ENCODE results near the gene RIPOR3. TPM values are rescaled to one million over a fixed set of nuclear protein-coding genes. Genes with fewer than 3 reads are reported as not detected.

The RIPOR3 gene
- polyA plus RNA-seq, 1 of the 3 experiments (the other 2 are of a cell fraction): 1.2 TPM

- H3K36me3 ChIP-seq (replicated peaks in 1 of 2; ENCODE audit: control insufficient read depth in 1 of 2, insufficient read depth in 2 of 2, low read length in 1 of 2): peaks cover 33 to 83% of the 10 kb centered on the region in 2 experiments
- CTCF ChIA-PET: interaction anchor here (0.8 to 1.3 kb wide), 2 partner anchors 120 to 166 kb away, joined by 5 to 8 read pairs; no protein-coding TSS in a partner anchor
- no peak overlapping the region; a peak in 1 of 4 replicates for H3K27ac ChIP-seq (ENCODE audit: low read depth in 2 of 2, low read length in 1 of 2)
- no peak overlapping the region for H3K9ac ChIP-seq
- POLR2A ChIA-PET: no interaction called here
- H3K4me1 ChIP-seq (ENCODE audit: control insufficient read depth in 1 of 2, insufficient read depth in 2 of 2, low read depth in 1 of 2, low read length in 1 of 2): no peaks in the 10 kb centered on the region
- H3K9me3 ChIP-seq: no peaks in the 10 kb centered on the region
- no peaks in the 10 kb centered on the region for H3K27me3 ChIP-seq (ENCODE audit: insufficient read depth)
- peaks cover 6% of the 10 kb centered on the region; the same call in 1 of the 2 replicates for H4K20me1 ChIP-seq (ENCODE audit: insufficient read depth)
- H3K4me2 ChIP-seq: no peak overlapping the region
- no peaks in the 10 kb centered on the region for H3K9me2 ChIP-seq
- no peaks in the 10 kb centered on the region for H3K79me2 ChIP-seq (ENCODE audit: insufficient read depth)
- peaks cover 5% of the 10 kb centered on the region for H3F3A ChIP-seq (replicated peaks; ENCODE audit: insufficient read depth)
- 93% methylated on average over 15 of the region's 15 CpGs for WGBS (ENCODE audit: low lambda C conversion rate)
- DNase-seq: no peak
- no peak overlapping the region for H2AFZ ChIP-seq (ENCODE audit: low read depth)
- TF ChIP-seq SIN3A (IDR thresholded peaks at IDR 0.05; ENCODE audit: borderline replicate concordance, low read depth, low read length): no peak
- TF ChIP-seq MXI1 (IDR thresholded peaks at IDR 0.05; ENCODE audit: low read depth, low read length): no peak
- no peak for TF ChIP-seq MEF2A (IDR thresholded peaks at IDR 0.05; ENCODE audit: borderline replicate concordance, low read depth)
- no peak for TF ChIP-seq FOXJ3 (CRISPR knock-in tag; IDR thresholded peaks at IDR 0.05)
- TF ChIP-seq FOSL2 (IDR thresholded peaks at IDR 0.05; ENCODE audit: borderline replicate concordance, low read depth): no peak
- no peak for TF ChIP-seq ZBTB33 (IDR thresholded peaks at IDR 0.05; ENCODE audit: borderline replicate concordance, low read depth)
- no peak for TF ChIP-seq RCOR1 (IDR thresholded peaks at IDR 0.05; ENCODE audit: low read length)
- no peak overlapping the region for H3K4me3 ChIP-seq (ENCODE audit: low read depth in 2 of 2, low read length in 1 of 2)
Measured at GRCh38 chr20:50583442-50584150, 107.7 kb downstream of the RIPOR3 start.

DNA sequence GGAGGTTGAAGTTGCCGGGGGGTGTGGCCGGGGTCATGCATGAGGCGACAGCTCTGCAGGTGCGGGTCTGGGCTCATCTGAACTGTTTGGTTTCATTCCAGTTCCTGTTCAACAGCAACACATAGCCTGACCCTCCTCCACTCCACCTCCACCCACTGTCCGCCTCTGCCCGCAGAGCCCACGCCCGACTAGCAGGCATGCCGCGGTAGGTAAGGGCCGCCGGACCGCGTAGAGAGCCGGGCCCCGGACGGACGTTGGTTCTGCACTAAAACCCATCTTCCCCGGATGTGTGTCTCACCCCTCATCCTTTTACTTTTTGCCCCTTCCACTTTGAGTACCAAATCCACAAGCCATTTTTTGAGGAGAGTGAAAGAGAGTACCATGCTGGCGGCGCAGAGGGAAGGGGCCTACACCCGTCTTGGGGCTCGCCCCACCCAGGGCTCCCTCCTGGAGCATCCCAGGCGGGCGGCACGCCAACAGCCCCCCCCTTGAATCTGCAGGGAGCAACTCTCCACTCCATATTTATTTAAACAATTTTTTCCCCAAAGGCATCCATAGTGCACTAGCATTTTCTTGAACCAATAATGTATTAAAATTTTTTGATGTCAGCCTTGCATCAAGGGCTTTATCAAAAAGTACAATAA is 108.6 kb downstream of the RIPOR3 start:
- Histone ChIP-seq H3K9ac (no peak overlapping the region), H3K27me3 (ENCODE audit: insufficient read depth) (no peaks in the 10 kb centered on the region), H3F3A (replicated peaks; ENCODE audit: insufficient read depth) (peaks cover 5% of the 10 kb centered on the region), H3K4me1 (ENCODE audit: control insufficient read depth in 1 of 2, insufficient read depth in 2 of 2, low read depth in 1 of 2, low read length in 1 of 2) (peaks cover 0 to 5% of the 10 kb centered on the region in 2 experiments; a peak in 1 of 4 replicates), H3K4me2 (no peak overlapping the region), H3K36me3 (replicated peaks in 1 of 2; ENCODE audit: control insufficient read depth in 1 of 2, insufficient read depth in 2 of 2, low read length in 1 of 2) (peaks cover 39 to 91% of the 10 kb centered on the region in 2 experiments), H2AFZ (ENCODE audit: low read depth) (no peak overlapping the region), H3K79me2 (ENCODE audit: insufficient read depth) (no peaks in the 10 kb centered on the region), H3K9me2 (no peaks in the 10 kb centered on the region), H3K27ac (ENCODE audit: low read depth in 2 of 2, low read length in 1 of 2) (no peak overlapping the region), H3K4me3 (ENCODE audit: low read depth in 2 of 2, low read length in 1 of 2) (no peak overlapping the region), H4K20me1 (ENCODE audit: insufficient read depth) (peaks cover 6% of the 10 kb centered on the region; the same call in 1 of the 2 replicates), H3K9me3 (no peaks in the 10 kb centered on the region)
- WGBS (ENCODE audit: low lambda C conversion rate): 94% methylated on average over 26 of the region's 26 CpGs
- no peak for DNase-seq
- POLR2A ChIA-PET: no interaction called here
- TF ChIP-seq SIN3A (IDR thresholded peaks at IDR 0.05; ENCODE audit: borderline replicate concordance, low read depth, low read length) (no peak), POLR2AphosphoS5 (IDR thresholded peaks at IDR 0.05; ENCODE audit: low read depth, low read length) (no peak), PBX3 (IDR thresholded peaks at IDR 0.05) (no peak), TCF12 (IDR thresholded peaks at IDR 0.05) (no peak), JUND (IDR thresholded peaks at IDR 0.05) (no peak), RCOR1 (IDR thresholded peaks at IDR 0.05; ENCODE audit: low read length) (no peak), CHD2 (IDR thresholded peaks at IDR 0.05; ENCODE audit: low read length, partially characterized antibody) (no peak), GABPA (IDR thresholded peaks at IDR 0.05; ENCODE audit: low read depth) (no peak)
- TF ChIP-seq, protein P1, sequence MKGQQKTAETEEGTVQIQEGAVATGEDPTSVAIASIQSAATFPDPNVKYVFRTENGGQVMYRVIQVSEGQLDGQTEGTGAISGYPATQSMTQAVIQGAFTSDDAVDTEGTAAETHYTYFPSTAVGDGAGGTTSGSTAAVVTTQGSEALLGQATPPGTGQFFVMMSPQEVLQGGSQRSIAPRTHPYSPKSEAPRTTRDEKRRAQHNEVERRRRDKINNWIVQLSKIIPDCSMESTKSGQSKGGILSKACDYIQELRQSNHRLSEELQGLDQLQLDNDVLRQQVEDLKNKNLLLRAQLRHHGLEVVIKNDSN (IDR thresholded peaks at IDR 0.05; ENCODE audit: borderline replicate concordance, low read depth): no peak
- CTCF ChIA-PET: interaction anchor here (0.7 kb wide), 1 partner anchor 19 kb away, joined by 3 read pairs; no protein-coding TSS in a partner anchor

Data from SK-N-SH (cell line).